Caco-2 (cell line): ENCODE measurements around the gene SYNPO2. TPM values are rescaled to one million over a fixed set of nuclear protein-coding genes. Genes with fewer than 3 reads are reported as not detected.

Source experiments
- BruUV-seq: library from RNA; stranded (reverse); fragments of 400-500 nt; replicated peaks from 2 replicates; lab custom pipeline; 2021; lab: Mats Ljungman, UMichigan
- CTCF ChIA-PET: fragments of 300-600 bp; sonication (Branson Sonifier 250); formaldehyde crosslinking; loops from one replicate; lab custom pipeline; 2022; ENCODE audit warnings: antibody characterized with exemption; lab: Charles Lee
- POLR2A ChIA-PET: fragments of 300-600 bp; sonication (Branson Sonifier 250); formaldehyde crosslinking; loops from one replicate; lab custom pipeline; 2022; ENCODE audit warnings: antibody characterized with exemption; lab: Charles Lee
- DNase-seq, 2 experiments: peaks; one replicate each; pipeline versions ENCODE4 v3.0.0 to v3.0.0-alpha.2; 2020 to 2022
- H3K27me3 ChIP-seq: replicated peaks from 2 replicates; pipeline ENCODE4 v1.6.0; 2011; ENCODE audit warnings: low read length; ENCODE audit not compliant: control insufficient read depth, insufficient read depth
- H3K36me3 ChIP-seq: 2 replicates; pipeline ENCODE4 v1.5.1; 2011; ENCODE audit warnings: low read length; ENCODE audit not compliant: control insufficient read depth, insufficient read depth
- H3K4me1 ChIP-seq: fragments of 250-450 bp; sonication (Bioruptor Pico); 2 replicates; pipeline ENCODE4 v1.5.1; 2020; ENCODE audit warnings: mild to moderate bottlenecking
- H3K4me3 ChIP-seq: 2 replicates; pipeline ENCODE4 v1.5.1; 2011; ENCODE audit warnings: low read depth, mild to moderate bottlenecking, control low read depth, low read length
- H3K9me3 ChIP-seq: fragments of 250-450 bp; sonication (Bioruptor Pico); 2 replicates; pipeline ENCODE4 v1.5.1; 2020; ENCODE audit warnings: mild to moderate bottlenecking, moderate library complexity
- H3K27ac Mint-ChIP-seq: one replicate; pipeline ENCODE4 v1.8.0; 2022; ENCODE audit warnings: mixed read lengths; ENCODE audit not compliant: unreplicated experiment
- H3K27me3 Mint-ChIP-seq: one replicate; pipeline ENCODE4 v1.8.0; 2022; ENCODE audit warnings: mixed read lengths; ENCODE audit not compliant: insufficient read depth, unreplicated experiment
- H3K36me3 Mint-ChIP-seq: one replicate; pipeline ENCODE4 v1.8.0; 2022; ENCODE audit warnings: mild to moderate bottlenecking, mixed read lengths; ENCODE audit not compliant: insufficient read depth, unreplicated experiment
- H3K4me1 Mint-ChIP-seq: one replicate; pipeline ENCODE4 v1.8.0; 2022; ENCODE audit warnings: low read depth, mixed read lengths; ENCODE audit not compliant: unreplicated experiment
- H3K4me3 Mint-ChIP-seq: one replicate; pipeline ENCODE4 v1.8.0; 2022; ENCODE audit warnings: mild to moderate bottlenecking, moderate library complexity, mixed read lengths; ENCODE audit not compliant: unreplicated experiment
- H3K9me3 Mint-ChIP-seq: one replicate; pipeline ENCODE4 v1.8.0; 2022; ENCODE audit warnings: mixed read lengths; ENCODE audit not compliant: unreplicated experiment
- CTCF ChIP-seq, 2 experiments: fragments of 200-600 bp in 1 of 2; IDR thresholded peaks; 1 replicate in 1 of 2; 2 replicates in 1 of 2; pipeline versions ENCODE4 v1.5.1 to v1.8.0; 2011 to 2022; ENCODE audit warnings: antibody characterized with exemption in 1 of 2, control low read depth in 1 of 2, inconsistent platforms in 1 of 2, low read depth in 1 of 2, low read length in 1 of 2, mild to moderate bottlenecking in 1 of 2, moderate library complexity in 1 of 2; ENCODE audit not compliant: insufficient read depth in 1 of 2, severe bottlenecking in 1 of 2, unreplicated experiment in 1 of 2
- intact Hi-C: fragments of 100-400 bp; cut with micrococcal nuclease; formaldehyde crosslinking; loops from one replicate; pipeline ENCODE4 v1.10.0; 2022; ENCODE audit not compliant: unreplicated experiment
- total RNA-seq: library from RNA; stranded (reverse); gene quantifications from 2 replicates; pipeline ENCODE4 v1.2.3, GENCODE V29; 2022

The SYNPO2 gene
- total RNA-seq, 1 experiment from 2014 or later: 0.16 TPM

DNA sequence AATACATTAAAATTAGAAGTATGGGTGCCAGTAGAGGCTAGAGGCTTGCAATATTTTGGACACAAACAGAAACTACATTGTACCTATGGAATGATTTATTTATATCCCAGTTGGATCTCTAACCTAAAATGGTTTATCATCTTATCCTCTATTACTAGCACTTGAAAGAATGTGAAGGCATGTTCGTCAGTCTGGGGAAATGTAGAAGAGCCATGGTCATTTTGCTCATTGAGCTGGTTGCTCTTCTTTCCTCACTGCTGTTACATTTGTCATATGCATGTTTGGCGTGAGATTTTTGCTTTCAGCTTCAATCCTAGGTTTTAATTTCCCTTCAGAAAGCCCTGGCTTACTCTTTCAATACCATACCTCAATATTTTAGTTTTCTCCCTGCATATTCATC, 164.6 kb downstream of the SYNPO2 start:
- peaks cover 10% of the 10 kb centered on the region for H3K4me1 Mint-ChIP-seq

GRCh38 chr4:119053997-119054396, 165.3 kb downstream of the SYNPO2 start:
- Histone ChIP-seq H3K9me3 (no peaks in the 10 kb centered on the region), H3K4me3 (no peak overlapping the region), H3K27me3 (no peaks in the 10 kb centered on the region), H3K4me1 (peaks cover 4% of the 10 kb centered on the region), H3K36me3 (no peaks in the 10 kb centered on the region)
- Mint-ChIP-seq H3K4me3 (no peak overlapping the region), H3K27ac (no peak overlapping the region), H3K9me3 (no peaks in the 10 kb centered on the region), H3K36me3 (no peaks in the 10 kb centered on the region), H3K27me3 (no peaks in the 10 kb centered on the region), H3K4me1 (peaks cover 2% of the 10 kb centered on the region)
- no TSS peak for BruUV-seq
- ChIA-PET CTCF (no interaction called here), POLR2A (no interaction called here)
- TF ChIP-seq CTCF (IDR thresholded peaks at IDR 0.05; ENCODE audit: insufficient read depth in 1 of 2, low read depth in 1 of 2, low read length in 1 of 2, severe bottlenecking in 1 of 2, unreplicated experiment in 1 of 2): no peak
- intact Hi-C loops: no loop called here
- DNase-seq: no peak

More for the DNA sequence above, 164.6 kb downstream of the SYNPO2 start:
- intact Hi-C loops: no loop called here
- Histone ChIP-seq H3K36me3 (no peaks in the 10 kb centered on the region), H3K4me1 (peaks cover 7% of the 10 kb centered on the region), H3K4me3 (no peak overlapping the region), H3K9me3 (no peaks in the 10 kb centered on the region), H3K27me3 (no peaks in the 10 kb centered on the region)
- no peaks in the 10 kb centered on the region for H3K27me3 Mint-ChIP-seq
- H3K9me3 Mint-ChIP-seq: peaks cover 4% of the 10 kb centered on the region
- H3K36me3 Mint-ChIP-seq: no peaks in the 10 kb centered on the region
- POLR2A ChIA-PET: no interaction called here
- H3K27ac Mint-ChIP-seq: no peak overlapping the region
- no TSS peak for BruUV-seq
- no peak for TF ChIP-seq CTCF (IDR thresholded peaks at IDR 0.05; ENCODE audit: insufficient read depth in 1 of 2, low read depth in 1 of 2, low read length in 1 of 2, severe bottlenecking in 1 of 2, unreplicated experiment in 1 of 2)
- CTCF ChIA-PET: no interaction called here
- H3K4me3 Mint-ChIP-seq: no peak overlapping the region
- DNase-seq: no peak

DNA sequence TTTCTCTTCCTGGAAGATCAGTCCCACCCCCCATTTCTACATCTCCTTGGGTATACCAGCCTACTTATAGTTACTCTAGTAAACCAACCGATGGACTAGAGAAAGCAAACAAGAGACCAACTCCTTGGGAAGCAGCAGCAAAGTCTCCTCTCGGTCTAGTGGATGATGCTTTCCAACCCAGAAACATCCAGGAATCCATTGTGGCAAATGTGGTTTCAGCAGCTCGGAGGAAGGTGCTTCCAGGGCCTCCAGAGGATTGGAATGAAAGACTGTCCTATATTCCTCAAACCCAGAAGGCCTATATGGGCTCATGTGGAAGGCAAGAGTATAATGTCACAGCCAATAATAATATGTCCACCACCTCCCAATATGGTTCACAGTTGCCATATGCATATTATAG, 168.8 kb downstream of the SYNPO2 start:
- no peak overlapping the region for H3K27ac Mint-ChIP-seq
- no TSS peak for BruUV-seq
- CTCF ChIA-PET: interaction anchor here (0.6 kb wide), 1 partner anchor 46 kb away, joined by 4 read pairs; no protein-coding TSS in a partner anchor

More for the DNA sequence above, 168.8 kb downstream of the SYNPO2 start:
- H3K27me3 ChIP-seq: no peaks in the 10 kb centered on the region
- TF ChIP-seq CTCF (IDR thresholded peaks at IDR 0.05; ENCODE audit: insufficient read depth in 1 of 2, low read depth in 1 of 2, low read length in 1 of 2, severe bottlenecking in 1 of 2, unreplicated experiment in 1 of 2): no peak
- Mint-ChIP-seq H3K4me1 (no peaks in the 10 kb centered on the region), H3K4me3 (no peak overlapping the region), H3K27me3 (no peaks in the 10 kb centered on the region), H3K36me3 (no peaks in the 10 kb centered on the region), H3K9me3 (no peaks in the 10 kb centered on the region)
- POLR2A ChIA-PET: no interaction called here
- no peak for DNase-seq
- no peak overlapping the region for H3K4me3 ChIP-seq
- intact Hi-C loops: no loop called here
- no peaks in the 10 kb centered on the region for H3K9me3 ChIP-seq
- H3K36me3 ChIP-seq: no peaks in the 10 kb centered on the region
- H3K4me1 ChIP-seq: no peaks in the 10 kb centered on the region
